D721Med (cell line): ENCODE results near the gene SPRYD4.

ENCODE experiments used
- DNase-seq: peaks from one replicate; pipeline ENCODE4 v3.0.0; 2011; ENCODE audit warnings: low spot score; ENCODE audit not compliant: insufficient read length
- FAIRE-seq: peaks from 2 replicates; lab custom pipeline; 2011; peaks lifted over from hg19 to GRCh38; lab: Jason Lieb, UNC
- TF ChIP-seq, protein P1 (sequence below): IDR thresholded peaks from 2 replicates; pipeline ENCODE4 v1.5.1; 2012; ENCODE audit warnings: mild to moderate bottlenecking, control low read depth; ENCODE audit not compliant: insufficient read depth; ENCODE audit errors: missing control alignments

Gene SPRYD4

GRCh38 chr12:56457817-56458216 lies 10.6 kb upstream of the SPRYD4 start:
- TF ChIP-seq, protein P1, sequence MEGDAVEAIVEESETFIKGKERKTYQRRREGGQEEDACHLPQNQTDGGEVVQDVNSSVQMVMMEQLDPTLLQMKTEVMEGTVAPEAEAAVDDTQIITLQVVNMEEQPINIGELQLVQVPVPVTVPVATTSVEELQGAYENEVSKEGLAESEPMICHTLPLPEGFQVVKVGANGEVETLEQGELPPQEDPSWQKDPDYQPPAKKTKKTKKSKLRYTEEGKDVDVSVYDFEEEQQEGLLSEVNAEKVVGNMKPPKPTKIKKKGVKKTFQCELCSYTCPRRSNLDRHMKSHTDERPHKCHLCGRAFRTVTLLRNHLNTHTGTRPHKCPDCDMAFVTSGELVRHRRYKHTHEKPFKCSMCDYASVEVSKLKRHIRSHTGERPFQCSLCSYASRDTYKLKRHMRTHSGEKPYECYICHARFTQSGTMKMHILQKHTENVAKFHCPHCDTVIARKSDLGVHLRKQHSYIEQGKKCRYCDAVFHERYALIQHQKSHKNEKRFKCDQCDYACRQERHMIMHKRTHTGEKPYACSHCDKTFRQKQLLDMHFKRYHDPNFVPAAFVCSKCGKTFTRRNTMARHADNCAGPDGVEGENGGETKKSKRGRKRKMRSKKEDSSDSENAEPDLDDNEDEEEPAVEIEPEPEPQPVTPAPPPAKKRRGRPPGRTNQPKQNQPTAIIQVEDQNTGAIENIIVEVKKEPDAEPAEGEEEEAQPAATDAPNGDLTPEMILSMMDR, result no peak
- no peak for FAIRE-seq
- no peak for DNase-seq

GRCh38 chr12:56461235-56462159 lies 6.9 kb upstream of the SPRYD4 start:
- no peak for DNase-seq
- TF ChIP-seq, protein P1, result no peak
- FAIRE-seq, result no peak

DNA sequence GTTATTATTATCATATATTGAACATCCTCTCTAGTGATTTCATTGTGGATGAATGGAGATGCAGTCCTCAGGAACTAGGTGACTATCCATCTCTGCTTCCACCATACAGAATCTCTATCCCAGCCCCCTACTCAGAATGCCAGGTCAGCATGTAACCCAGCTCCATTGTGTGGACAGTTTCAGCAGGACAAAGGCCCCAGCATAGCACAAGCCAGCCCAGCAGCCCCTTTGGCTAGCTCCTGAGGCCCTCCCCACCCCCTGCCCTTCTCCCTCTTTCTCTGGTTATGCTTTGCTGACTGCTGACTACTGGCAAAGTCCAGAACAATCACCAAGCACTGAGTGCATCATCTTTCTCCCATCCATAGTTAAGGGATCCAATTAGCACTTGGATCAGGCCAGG lies 5.8 kb upstream of the SPRYD4 start:
- no peak for FAIRE-seq
- no peak for DNase-seq
- TF ChIP-seq, protein P1, result no peak

DNA sequence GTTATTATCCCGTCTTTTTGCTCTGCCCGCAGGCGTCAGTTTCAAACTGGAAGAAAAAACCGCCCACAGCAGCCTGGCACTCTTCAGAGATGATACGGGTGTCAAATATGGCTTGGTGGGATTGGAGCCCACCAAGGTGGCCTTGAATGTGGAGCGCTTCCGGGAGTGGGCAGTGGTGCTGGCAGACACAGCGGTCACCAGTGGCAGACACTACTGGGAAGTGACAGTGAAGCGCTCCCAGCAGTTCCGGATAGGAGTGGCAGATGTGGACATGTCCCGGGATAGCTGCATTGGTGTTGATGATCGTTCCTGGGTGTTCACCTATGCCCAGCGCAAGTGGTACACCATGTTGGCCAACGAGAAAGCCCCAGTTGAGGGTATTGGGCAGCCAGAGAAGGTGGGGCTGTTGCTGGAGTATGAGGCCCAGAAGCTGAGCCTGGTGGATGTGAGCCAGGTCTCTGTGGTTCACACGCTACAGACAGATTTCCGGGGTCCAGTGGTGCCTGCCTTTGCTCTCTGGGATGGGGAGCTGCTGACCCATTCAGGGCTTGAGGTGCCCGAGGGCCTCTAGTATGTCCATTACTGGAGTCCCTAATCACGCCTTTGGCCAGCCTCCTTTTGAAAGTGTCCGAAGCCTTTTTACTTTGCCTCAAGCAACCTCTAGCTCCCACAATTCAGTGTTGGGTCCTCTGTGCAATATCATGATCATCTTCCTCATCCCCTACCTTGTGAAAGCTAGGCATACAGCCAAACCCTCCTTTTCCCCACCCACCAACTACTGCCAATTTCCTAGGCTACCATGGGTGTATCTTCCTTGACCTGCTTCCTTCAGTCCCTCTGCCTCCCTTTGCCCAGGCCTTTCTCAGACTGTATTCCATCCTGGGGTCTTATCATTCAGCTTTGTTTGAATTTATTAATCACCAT lies 891 bp downstream of the SPRYD4 start:
- DNase-seq (no peak), FAIRE-seq (no peak)
- TF ChIP-seq, protein P1, result no peak

DNA sequence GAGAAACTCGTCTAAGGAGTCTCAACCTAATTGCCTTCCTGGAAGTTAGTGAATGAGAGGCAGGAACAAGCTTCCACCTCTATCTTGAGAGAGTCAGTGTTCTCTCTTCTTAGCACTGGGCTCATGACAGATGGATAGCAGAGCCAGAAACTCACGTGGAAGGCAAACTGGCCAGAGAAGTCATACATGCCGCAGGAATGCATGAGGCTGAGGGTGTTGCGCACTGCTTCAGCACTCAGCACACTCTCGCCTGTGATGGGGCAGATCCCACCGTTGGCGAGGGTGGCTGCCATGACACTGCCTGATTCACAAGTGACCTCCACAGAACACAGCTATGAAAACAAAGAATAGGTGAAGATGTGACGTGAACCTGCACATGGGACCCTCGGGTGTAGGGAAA lies 6.0 kb downstream of the SPRYD4 start:
- FAIRE-seq (no peak), DNase-seq (no peak)
- TF ChIP-seq, protein P1, result no peak

- TF ChIP-seq, protein P1, result no peak
- FAIRE-seq, result no peak
- DNase-seq, result no peak
Observed at GRCh38 chr12:56476143-56476542, 7.8 kb downstream of the SPRYD4 start.
